ENCODE results near the gene PRCC.
"Not testable (repeated sequence)": the region's sequence is repeated elsewhere in the genome, so short reads cannot be mapped to it uniquely, and the experiment has no call there.

Gene PRCC

DNA sequence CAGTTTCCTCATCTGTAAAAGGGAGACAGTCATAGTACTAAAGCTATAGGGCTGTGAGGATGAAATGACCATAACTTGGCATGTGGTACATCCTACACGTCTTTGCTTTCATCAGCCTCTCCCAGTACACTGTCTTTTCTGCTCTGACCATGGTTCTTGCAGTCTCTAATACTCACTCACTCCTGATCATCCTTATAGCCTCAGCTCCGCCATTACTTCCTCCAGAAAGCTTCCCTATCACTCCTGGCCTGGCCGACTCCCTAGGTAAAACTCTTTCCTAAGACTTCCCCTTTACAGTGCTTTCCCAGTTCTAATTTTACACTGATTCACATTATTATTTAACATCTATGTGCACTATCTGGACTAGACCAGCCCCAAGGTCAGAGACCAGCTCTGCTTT, 21.5 kb upstream of the PRCC start:
- no peak for DNase-seq

DNA sequence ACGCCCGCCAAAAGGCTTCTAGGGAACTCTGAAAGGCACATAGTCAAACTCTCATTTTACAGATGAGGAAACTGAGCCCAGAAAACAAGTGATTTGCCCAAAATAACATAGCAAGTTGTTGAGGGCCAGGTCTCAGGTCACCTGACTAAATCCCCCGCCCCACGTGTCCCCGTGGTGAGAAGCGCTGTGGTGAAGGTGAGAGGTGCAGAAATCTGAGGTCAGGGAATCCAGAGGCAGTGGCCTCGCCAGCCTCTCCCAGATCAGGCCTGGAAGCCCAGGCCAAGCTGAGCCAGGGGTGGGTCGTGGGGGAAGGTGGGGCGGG, 21.0 kb upstream of the PRCC start:
- DNase-seq: no peak

GRCh38 chr1:156746728-156747631, 20.4 kb upstream of the PRCC start:
- DNase-seq: peak; percentile 75

GRCh38 chr1:156747742-156748669, 19.3 kb upstream of the PRCC start:
- DNase-seq: no peak

DNA sequence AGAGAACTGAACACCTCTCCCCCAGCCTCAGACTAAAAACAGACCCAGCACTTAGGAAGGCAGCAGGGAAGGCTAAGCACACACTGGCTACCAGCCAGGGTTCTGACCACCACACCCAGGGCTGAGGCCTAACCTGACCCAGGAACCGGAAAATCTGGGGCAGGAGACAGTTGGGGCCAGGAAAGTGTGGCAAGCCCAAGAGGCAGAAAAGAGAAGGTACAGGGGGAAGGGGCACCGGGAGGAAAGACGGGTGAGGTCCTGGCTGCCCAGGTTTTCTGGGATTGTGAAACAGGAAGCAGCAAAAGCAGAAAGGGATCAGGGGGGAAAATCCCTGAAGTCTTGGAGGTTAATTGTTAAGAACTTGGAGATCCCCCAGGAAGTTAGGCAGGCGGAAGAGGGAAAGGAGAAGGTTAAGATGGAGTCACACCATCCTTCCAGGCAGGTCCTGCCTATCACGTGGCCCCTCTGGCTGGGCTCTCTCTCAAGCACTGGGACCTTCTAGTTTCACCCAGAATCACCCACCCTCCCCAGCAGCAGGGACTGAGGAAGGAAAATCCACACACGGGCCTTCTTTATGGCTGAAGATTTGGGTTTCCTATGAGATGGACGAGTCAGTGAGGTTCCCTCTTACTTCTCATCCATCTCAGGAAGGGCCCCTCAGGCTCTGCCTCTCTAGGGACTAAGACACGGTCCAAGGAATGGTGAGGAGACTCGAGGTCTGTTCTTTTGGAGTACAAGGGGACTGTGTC, 18.5 kb upstream of the PRCC start:
- DNase-seq: peak; percentile 32

DNA sequence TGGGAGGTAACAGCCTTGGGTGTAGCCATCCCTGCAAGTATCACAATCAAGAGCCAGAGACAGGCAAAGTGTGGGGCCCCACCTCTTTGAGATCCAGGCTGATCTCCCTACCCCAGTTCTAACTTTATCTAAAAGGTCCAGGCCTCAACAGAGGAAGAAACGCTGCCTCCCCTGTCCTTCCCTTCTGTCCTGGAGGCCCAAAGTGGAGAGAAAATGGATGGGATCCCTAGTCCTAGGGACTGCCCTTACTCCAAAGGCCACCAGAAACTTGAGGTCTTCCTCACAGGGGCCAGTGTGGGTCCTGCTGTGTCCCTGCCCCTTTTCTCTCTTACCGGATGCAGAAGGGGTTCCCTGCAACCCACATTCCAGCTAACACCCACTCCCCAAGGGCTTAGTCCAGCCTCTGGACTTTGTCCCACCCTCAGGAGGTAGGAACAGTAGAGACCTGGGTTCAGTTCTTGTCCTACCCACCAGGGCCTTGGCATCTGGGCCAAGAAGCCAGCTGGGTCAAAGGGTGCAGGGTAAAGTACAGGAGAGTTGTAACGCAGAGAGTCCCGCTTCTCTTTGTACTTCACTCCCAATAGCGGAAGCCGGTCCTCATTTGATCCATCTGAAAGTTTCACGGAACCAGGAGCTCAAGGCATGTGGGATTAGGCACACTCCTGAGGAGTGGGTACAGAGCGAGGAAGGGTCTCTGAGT, 17.8 kb upstream of the PRCC start:
- DNase-seq: no peak

DNA sequence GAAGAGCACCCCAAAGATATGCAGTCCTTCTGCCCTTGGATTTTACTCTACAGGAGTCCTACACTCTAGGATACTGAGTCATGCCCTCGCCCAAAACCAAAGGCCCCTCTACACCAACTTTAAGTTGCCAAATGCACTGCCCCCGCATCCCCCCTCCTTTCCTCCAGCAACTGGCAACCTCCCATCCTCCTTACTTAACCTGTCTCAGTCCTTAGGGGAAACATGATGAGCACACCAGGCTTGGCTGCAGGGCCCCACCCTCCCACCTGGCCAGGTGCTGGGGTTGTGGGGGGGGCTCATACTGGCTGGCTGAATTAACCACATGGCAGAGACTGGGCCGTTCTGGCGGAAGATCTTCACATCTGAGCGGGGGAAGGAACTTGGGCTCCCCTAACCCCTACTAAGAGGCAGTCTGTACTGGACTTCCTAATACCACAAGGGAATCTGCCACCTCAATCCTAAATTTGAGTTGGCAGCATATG, 17.1 kb upstream of the PRCC start:
- DNase-seq: no peak

DNA sequence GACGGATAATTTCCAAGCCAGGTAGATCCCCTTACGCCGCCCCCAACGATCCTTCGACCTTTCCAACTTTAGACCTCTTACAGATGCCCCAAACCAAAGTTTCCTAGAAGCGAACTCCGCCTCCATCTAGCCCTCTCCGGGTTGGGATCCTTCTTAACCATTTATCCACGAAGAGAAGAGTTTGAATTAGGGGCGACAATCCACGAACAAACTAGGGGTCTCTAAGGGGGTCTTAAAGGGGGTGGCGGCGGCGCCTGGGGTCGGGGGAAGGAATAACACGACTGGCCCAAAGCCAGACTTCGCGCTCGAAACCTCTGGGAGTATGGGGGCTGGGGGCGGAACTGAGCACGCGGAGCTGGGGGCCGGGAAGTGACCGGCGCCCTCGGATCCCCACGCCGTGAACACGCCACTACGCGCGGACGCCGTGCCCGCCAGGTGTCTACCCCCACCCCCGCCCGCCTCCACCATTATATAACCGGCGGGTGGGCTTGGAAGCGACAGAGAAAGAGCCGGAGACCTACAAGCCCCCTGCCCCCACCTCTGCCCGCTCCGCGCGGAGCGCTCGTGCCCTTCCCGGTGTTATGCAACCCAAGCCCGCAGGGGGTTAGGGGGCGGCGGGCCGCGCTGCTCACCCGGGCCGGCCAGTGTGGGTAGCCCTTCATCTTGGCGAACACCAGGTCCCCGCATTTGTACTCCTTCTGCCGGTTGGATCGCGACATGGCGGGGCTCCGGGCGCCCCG, 16.5 kb upstream of the PRCC start:
- peak; percentile 27 for DNase-seq

- DNase-seq: no peak
These were observed 15.9 kb upstream of the PRCC start, which contains the start of gene HDGF for GRCh38 chr1:156751451-156751756. Gene HDGF (minus strand): TSS chr1:156751675. CDS start chr1:156751429, 246 bp downstream.

DNA sequence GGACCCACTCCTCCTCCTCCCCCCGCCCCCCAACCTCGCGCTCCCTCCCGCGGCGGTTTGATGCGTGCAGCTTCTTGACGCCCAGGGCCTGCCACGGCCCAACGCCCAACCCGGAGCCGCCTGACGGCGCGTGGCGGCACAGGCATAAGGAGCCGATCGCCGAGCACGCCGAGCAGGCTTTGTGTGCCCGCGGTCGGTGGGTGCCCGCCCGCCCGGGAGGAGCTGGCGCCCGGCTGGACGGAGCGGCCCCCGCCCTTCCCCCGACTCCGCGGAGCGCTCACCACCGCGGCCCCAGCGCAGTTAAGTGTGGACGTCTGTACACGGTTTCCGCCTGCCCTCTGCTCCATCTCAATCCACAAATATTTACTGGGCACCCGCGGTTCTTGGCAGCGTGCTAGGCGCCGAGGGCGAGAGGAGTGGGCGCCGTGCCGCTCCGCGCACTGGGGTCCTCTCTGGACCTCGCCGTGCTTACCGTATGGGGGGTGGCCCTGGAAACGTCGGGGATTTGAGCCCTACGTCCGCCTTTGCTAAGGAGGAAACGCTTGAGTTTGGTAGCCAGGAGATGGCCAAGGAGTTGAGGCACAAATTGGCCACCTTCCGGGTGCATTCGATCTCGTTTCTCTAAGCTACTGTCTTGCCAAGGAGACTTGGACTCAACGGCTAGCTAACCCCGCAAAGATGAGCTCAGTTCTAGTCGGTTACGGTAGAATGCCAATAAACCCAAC, 15.4 kb upstream of the PRCC start:
- DNase-seq: peak; percentile 98

- no peak for DNase-seq
These were observed 14.4 kb upstream of the PRCC start for GRCh38 chr1:156752843-156753482.

DNA sequence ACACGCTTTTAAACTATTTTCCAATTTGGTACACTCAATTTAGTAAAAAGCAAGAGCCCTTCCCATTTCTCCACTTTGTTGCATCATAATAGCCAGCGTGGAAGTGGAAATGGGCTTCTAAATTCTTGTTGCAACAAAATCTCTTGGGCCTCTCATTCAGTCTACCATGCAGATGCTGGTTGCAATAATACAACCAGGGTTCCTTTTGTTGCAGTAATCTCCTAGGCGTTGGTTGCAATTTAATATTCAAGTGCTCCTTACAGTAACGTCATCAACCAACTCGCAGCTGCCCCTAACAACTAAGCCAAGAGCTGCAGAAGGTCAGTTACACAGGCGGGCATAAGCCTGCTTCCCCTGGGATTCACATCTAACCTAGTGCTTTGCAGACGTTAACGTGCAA, 13.1 kb upstream of the PRCC start:
- DNase-seq: no peak

- no peak for DNase-seq
These were observed 11.8 kb upstream of the PRCC start for GRCh38 chr1:156755527-156755950.

- no peak for DNase-seq
These were observed 11.0 kb upstream of the PRCC start for GRCh38 chr1:156756355-156756754.

- DNase-seq: not testable (repeated sequence)
These were observed 9.6 kb upstream of the PRCC start for GRCh38 chr1:156757572-156758253.

DNA sequence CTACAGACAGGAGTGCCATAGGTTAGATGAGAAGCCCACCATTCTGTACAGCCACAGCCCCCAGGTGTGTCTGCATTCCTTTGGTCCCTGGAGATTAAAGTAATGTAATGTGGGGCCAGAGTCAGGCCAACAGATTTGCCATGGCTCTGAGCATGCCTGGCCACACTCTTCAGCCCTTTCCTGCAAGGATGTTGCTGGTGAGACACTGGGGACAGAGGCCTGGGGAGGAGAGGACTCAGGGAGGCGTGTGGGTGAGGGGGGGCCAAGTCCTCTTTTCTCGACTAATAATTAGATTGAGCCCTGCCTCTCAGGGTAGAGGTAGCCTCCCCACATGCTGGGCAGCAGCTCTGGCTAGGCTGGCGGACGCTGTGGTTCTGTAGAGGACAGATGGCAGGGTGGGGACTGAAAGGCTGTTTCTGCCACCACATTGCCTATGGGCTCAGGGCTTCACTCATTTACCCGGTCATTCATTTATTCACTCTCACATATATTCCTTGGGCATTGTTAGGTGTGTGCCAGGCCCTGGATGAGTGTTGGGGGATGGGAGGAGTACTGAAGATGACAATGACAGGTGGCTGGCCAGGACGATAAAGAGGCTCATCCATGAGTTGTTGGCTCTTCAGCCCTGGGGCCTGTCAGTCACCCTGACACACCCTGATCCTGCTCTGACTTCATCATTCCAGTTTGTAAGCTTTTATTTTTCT, 7.1 kb upstream of the PRCC start:
- DNase-seq: no peak

GRCh38 chr1:156760796-156761104, 6.6 kb upstream of the PRCC start:
- no peak for DNase-seq

GRCh38 chr1:156765136-156765535, 2.2 kb upstream of the PRCC start:
- DNase-seq: not testable (repeated sequence)

DNA sequence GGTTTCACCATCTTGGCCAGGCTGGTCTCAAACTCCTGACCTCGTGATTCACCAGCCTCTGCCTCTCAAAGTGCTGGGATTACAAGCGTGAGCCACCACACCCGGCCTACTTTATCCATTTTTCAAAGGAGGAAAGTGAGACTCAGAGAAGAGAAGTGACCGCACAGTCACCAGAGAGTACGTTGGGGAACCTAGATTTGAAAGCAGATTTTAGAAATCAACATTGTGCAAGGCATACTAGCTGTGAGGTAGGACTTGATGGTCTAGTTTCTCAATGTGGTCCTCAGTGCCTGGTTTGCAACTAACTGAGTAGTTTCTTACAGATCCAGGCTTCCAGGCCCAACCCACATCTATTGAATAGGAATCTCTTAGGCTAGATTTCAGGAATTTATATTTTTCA, 1.7 kb upstream of the PRCC start:
- no peak for DNase-seq

All from midbrain (tissue), 1 donor.